ENCODE data around the gene FGF8.

The FGF8 gene

DNA sequence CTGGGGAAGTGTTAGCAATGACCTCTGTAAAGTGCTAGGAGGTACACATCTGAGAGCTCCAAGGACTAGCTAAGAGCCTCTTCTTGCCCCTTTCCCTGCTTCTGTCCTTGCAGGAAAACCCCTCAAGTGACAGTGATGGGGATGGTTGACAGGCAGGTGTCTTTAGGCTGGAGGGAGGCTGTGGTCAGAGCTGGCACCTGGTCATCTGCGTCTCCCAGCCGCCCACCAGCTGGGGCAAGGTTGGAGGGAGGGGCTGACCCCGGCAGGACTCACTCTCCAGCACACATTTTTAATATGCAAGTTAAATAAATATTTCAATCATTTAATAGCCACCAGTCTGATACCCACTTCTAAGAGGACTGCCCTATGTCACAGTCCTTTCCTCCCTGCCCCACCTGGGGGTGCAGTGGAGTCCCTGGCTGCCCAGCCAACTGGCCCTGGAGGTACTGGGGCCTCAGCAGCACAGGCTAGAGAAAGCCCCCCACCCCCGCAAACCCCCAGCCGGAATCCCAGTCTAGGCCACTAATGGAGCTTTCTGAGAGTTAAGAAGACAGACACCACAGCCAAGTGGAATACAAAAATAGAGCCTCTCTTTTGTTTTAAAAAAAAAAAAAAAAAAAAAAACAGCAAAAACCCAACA lies 6.3 kb downstream of the FGF8 start:
- no peak overlapping the region for H3K9ac ChIP-seq (ENCODE audit: low read depth in 1 of 2, low read length in 2 of 2)
- H3K4me1 ChIP-seq (ENCODE audit: control insufficient read depth in 2 of 2, insufficient read depth in 2 of 2, low read length in 2 of 2) = no peaks in the 10 kb centered on the region
- H3K27me3 ChIP-seq (ENCODE audit: control insufficient read depth in 2 of 2, insufficient read depth in 2 of 2, low read length in 2 of 2) = peaks cover 41 to 58% of the 10 kb centered on the region in 2 donors
- H3K36me3 ChIP-seq (ENCODE audit: control insufficient read depth in 2 of 2, insufficient read depth in 2 of 2, low read length in 2 of 2) = no peaks in the 10 kb centered on the region
- no peaks in the 10 kb centered on the region for H3K9me3 ChIP-seq (ENCODE audit: control insufficient read depth in 2 of 2, low read length in 2 of 2)
- no peak overlapping the region for H3K27ac ChIP-seq (ENCODE audit: low read depth in 2 of 2, low read length in 2 of 2)
- H3K4me3 ChIP-seq (ENCODE audit: low read length in 2 of 2) = no peak overlapping the region

- no peaks in the 10 kb centered on the region for H3K36me3 ChIP-seq (ENCODE audit: control insufficient read depth in 2 of 2, insufficient read depth in 2 of 2, low read length in 2 of 2)
- H3K27me3 ChIP-seq (ENCODE audit: control insufficient read depth in 2 of 2, insufficient read depth in 2 of 2, low read length in 2 of 2) = peaks cover 36 to 50% of the 10 kb centered on the region in 2 donors
- H3K27ac ChIP-seq (ENCODE audit: low read depth in 2 of 2, low read length in 2 of 2) = no peak overlapping the region
- H3K9ac ChIP-seq (ENCODE audit: low read depth in 1 of 2, low read length in 2 of 2) = no peak overlapping the region
- no peaks in the 10 kb centered on the region for H3K4me1 ChIP-seq (ENCODE audit: control insufficient read depth in 2 of 2, insufficient read depth in 2 of 2, low read length in 2 of 2)
- no peak overlapping the region for H3K4me3 ChIP-seq (ENCODE audit: low read length in 2 of 2)
- H3K9me3 ChIP-seq (ENCODE audit: control insufficient read depth in 2 of 2, low read length in 2 of 2) = no peaks in the 10 kb centered on the region
Measured at GRCh38 chr10:101768791-101769170, 7.1 kb downstream of the FGF8 start.

DNA sequence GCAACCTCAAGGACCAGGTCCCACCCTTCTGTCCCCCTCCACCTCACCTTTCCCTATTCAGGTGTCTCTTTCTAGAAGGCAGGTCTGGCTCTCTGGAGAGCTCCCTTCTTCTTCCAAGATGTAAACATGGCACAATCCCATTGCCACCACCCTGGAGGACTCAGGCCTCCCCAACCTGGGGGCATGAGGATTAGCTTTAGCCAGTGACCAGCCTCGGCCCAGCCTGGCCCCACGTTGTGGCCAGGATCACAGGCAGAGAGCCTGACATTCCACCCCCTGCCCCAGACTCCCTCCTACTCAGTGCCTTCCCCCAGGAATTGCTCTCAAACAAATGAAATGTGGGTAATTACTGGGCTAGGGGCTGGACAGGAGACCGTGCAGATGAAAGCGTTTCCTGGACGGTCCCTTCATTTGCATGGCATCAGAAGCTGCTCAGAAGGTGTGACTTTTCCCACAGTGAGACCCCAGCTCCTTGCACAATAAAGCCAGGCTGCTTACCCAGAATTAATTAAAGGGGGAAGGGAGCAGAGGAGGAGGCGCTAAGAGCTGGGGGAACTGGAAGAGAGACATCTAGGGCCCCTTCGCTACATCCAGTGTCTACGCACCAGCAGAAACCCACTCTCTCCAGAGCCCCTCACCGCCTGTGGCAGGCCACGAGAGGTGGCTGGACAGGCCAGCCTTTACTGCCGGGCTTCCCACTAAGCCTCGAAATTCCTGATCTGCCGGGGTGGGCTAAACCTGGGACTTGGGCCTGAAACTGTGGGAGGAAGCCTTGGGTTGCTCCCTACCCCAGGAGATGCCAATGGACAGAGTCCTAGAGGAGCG lies 7.7 kb downstream of the FGF8 start:
- peaks cover 35 to 44% of the 10 kb centered on the region in 2 donors for H3K27me3 ChIP-seq (ENCODE audit: control insufficient read depth in 2 of 2, insufficient read depth in 2 of 2, low read length in 2 of 2)
- no peak overlapping the region for H3K4me3 ChIP-seq (ENCODE audit: low read length in 2 of 2)
- H3K9ac ChIP-seq (ENCODE audit: low read depth in 1 of 2, low read length in 2 of 2) = no peak overlapping the region
- no peaks in the 10 kb centered on the region for H3K36me3 ChIP-seq (ENCODE audit: control insufficient read depth in 2 of 2, insufficient read depth in 2 of 2, low read length in 2 of 2)
- H3K9me3 ChIP-seq (ENCODE audit: control insufficient read depth in 2 of 2, low read length in 2 of 2) = no peaks in the 10 kb centered on the region
- H3K4me1 ChIP-seq (ENCODE audit: control insufficient read depth in 2 of 2, insufficient read depth in 2 of 2, low read length in 2 of 2) = no peaks in the 10 kb centered on the region
- no peak overlapping the region for H3K27ac ChIP-seq (ENCODE audit: low read depth in 2 of 2, low read length in 2 of 2)

DNA sequence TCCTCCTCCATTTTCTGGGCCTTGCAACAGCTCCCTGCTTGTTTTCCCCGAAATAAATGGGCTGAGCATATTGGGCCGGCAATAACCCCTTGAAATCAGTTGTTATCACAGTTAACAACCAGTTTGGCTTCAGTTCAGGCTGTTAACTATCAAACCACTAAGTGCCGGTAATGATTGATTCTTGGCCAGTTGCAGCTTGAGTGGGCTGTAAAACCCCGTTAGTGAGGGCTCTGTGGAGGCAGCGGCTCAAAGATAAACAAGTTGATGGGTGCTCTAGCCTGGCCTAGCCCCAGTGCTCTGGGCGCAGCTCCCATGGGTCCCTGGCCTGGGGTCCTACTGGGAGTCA lies 8.3 kb downstream of the FGF8 start:
- Histone ChIP-seq H3K9ac (ENCODE audit: low read depth in 1 of 2, low read length in 2 of 2) (no peak overlapping the region), H3K4me3 (ENCODE audit: low read length in 2 of 2) (no peak overlapping the region), H3K4me1 (ENCODE audit: control insufficient read depth in 2 of 2, insufficient read depth in 2 of 2, low read length in 2 of 2) (no peaks in the 10 kb centered on the region), H3K9me3 (ENCODE audit: control insufficient read depth in 2 of 2, low read length in 2 of 2) (no peaks in the 10 kb centered on the region), H3K27me3 (ENCODE audit: control insufficient read depth in 2 of 2, insufficient read depth in 2 of 2, low read length in 2 of 2) (peaks cover 29 to 39% of the 10 kb centered on the region in 2 donors), H3K36me3 (ENCODE audit: control insufficient read depth in 2 of 2, insufficient read depth in 2 of 2, low read length in 2 of 2) (no peaks in the 10 kb centered on the region), H3K27ac (ENCODE audit: low read depth in 2 of 2, low read length in 2 of 2) (no peak overlapping the region)

DNA sequence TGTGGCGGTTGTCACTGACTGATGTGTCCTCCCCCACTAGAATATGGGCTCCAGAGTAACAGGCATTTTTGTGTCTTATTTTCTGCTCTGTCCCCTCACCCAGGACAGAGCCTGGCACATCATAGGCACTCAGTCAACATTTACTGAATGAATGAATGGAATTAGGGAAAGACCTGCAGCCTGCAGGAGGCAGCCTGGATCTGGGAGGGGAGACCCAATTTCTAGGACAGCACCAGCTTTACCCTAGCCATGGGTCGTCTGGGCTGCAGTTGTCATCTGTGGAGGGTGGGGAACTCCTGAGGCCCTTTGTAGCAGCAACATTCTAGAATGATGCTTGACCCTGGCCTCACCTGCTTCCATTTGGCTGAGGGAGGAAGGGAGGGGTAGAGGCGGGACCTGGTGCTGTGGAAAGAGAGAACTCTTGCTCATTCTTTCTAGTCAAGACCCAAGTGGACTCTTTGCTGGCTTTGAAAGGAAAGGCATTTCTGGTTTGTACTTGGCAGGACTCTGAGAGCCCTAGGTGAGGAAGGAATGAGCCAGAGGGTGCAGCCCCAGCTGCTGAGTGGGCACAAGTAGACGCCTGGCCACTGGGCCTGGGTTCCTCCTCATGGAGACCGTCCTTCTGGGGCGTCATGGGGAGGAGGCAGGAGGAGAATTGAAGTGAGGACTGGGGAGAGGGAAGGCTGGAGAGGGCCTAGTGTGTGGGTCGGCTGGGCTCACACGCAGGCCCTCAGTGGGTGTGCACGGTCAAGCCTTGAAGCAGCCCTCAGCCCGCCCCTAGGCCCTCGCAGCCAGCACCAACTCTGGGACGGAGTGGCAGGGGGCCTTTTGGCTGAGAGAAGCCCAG lies 8.9 kb downstream of the FGF8 start:
- Histone ChIP-seq H3K9ac (ENCODE audit: low read depth in 1 of 2, low read length in 2 of 2) (no peak overlapping the region), H3K9me3 (ENCODE audit: control insufficient read depth in 2 of 2, low read length in 2 of 2) (no peaks in the 10 kb centered on the region), H3K36me3 (ENCODE audit: control insufficient read depth in 2 of 2, insufficient read depth in 2 of 2, low read length in 2 of 2) (no peaks in the 10 kb centered on the region), H3K4me3 (ENCODE audit: low read length in 2 of 2) (no peak overlapping the region), H3K4me1 (ENCODE audit: control insufficient read depth in 2 of 2, insufficient read depth in 2 of 2, low read length in 2 of 2) (no peaks in the 10 kb centered on the region), H3K27me3 (ENCODE audit: control insufficient read depth in 2 of 2, insufficient read depth in 2 of 2, low read length in 2 of 2) (peaks cover 23 to 33% of the 10 kb centered on the region in 2 donors), H3K27ac (ENCODE audit: low read depth in 2 of 2, low read length in 2 of 2) (no peak overlapping the region)

GRCh38 chr10:101766306-101766705 lies 9.6 kb downstream of the FGF8 start:
- H3K4me1 ChIP-seq (ENCODE audit: control insufficient read depth in 2 of 2, insufficient read depth in 2 of 2, low read length in 2 of 2) = no peaks in the 10 kb centered on the region
- no peak overlapping the region for H3K9ac ChIP-seq (ENCODE audit: low read depth in 1 of 2, low read length in 2 of 2)
- H3K27me3 ChIP-seq (ENCODE audit: control insufficient read depth in 2 of 2, insufficient read depth in 2 of 2, low read length in 2 of 2) = peaks cover 16 to 30% of the 10 kb centered on the region in 2 donors
- no peak overlapping the region for H3K4me3 ChIP-seq (ENCODE audit: low read length in 2 of 2)
- no peaks in the 10 kb centered on the region for H3K36me3 ChIP-seq (ENCODE audit: control insufficient read depth in 2 of 2, insufficient read depth in 2 of 2, low read length in 2 of 2)
- H3K27ac ChIP-seq (ENCODE audit: low read depth in 2 of 2, low read length in 2 of 2) = no peak overlapping the region
- H3K9me3 ChIP-seq (ENCODE audit: control insufficient read depth in 2 of 2, low read length in 2 of 2) = no peaks in the 10 kb centered on the region

- H3K27me3 ChIP-seq (ENCODE audit: control insufficient read depth in 2 of 2, insufficient read depth in 2 of 2, low read length in 2 of 2) = peaks cover 18 to 23% of the 10 kb centered on the region in 2 donors
- H3K27ac ChIP-seq (ENCODE audit: low read depth in 2 of 2, low read length in 2 of 2) = no peak overlapping the region
- no peak overlapping the region for H3K9ac ChIP-seq (ENCODE audit: low read depth in 1 of 2, low read length in 2 of 2)
- H3K4me1 ChIP-seq (ENCODE audit: control insufficient read depth in 2 of 2, insufficient read depth in 2 of 2, low read length in 2 of 2) = no peaks in the 10 kb centered on the region
- no peak overlapping the region for H3K4me3 ChIP-seq (ENCODE audit: low read length in 2 of 2)
- no peaks in the 10 kb centered on the region for H3K36me3 ChIP-seq (ENCODE audit: control insufficient read depth in 2 of 2, insufficient read depth in 2 of 2, low read length in 2 of 2)
- no peaks in the 10 kb centered on the region for H3K9me3 ChIP-seq (ENCODE audit: control insufficient read depth in 2 of 2, low read length in 2 of 2)
Measured at GRCh38 chr10:101763141-101763846, 12.6 kb downstream of the FGF8 start.

DNA sequence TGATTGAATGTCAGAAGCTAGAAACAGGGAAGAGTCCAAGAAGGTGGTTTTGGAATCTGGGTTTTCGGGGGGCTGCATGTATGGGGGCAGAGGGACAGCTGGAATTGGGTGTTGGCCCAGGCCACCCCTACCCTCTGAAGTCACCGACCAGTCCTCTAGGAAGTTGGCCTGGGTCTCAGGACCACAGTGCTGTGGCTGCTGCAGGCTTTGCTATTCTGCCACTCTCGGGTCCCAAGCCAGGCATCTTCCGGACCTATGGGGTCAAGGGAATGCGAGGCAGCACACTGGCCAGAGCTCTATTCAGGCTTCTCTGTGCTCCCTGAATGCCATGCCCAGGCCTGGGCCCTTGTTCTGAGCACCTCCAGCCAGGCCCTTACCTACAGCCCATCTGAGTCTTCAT lies 13.2 kb downstream of the FGF8 start:
- H3K27me3 ChIP-seq (ENCODE audit: control insufficient read depth in 2 of 2, insufficient read depth in 2 of 2, low read length in 2 of 2) = peaks cover 15 to 20% of the 10 kb centered on the region in 2 donors
- no peak overlapping the region for H3K4me3 ChIP-seq (ENCODE audit: low read length in 2 of 2)

GRCh38 chr10:101761226-101761625 lies 14.7 kb downstream of the FGF8 start:
- no peaks in the 10 kb centered on the region for H3K9me3 ChIP-seq (ENCODE audit: control insufficient read depth in 2 of 2, low read length in 2 of 2)

More for the DNA sequence above, 13.2 kb downstream of the FGF8 start:
- no peak overlapping the region for H3K27ac ChIP-seq (ENCODE audit: low read depth in 2 of 2, low read length in 2 of 2)
- H3K9ac ChIP-seq (ENCODE audit: low read depth in 1 of 2, low read length in 2 of 2) = no peak overlapping the region
- no peaks in the 10 kb centered on the region for H3K9me3 ChIP-seq (ENCODE audit: control insufficient read depth in 2 of 2, low read length in 2 of 2)
- no peaks in the 10 kb centered on the region for H3K36me3 ChIP-seq (ENCODE audit: control insufficient read depth in 2 of 2, insufficient read depth in 2 of 2, low read length in 2 of 2)
- H3K4me1 ChIP-seq (ENCODE audit: control insufficient read depth in 2 of 2, insufficient read depth in 2 of 2, low read length in 2 of 2) = no peaks in the 10 kb centered on the region

More at GRCh38 chr10:101761226-101761625, 14.7 kb downstream of the FGF8 start:
- Histone ChIP-seq H3K27me3 (ENCODE audit: control insufficient read depth in 2 of 2, insufficient read depth in 2 of 2, low read length in 2 of 2) (peaks cover 14 to 16% of the 10 kb centered on the region in 2 donors), H3K9ac (ENCODE audit: low read depth in 1 of 2, low read length in 2 of 2) (no peak overlapping the region), H3K36me3 (ENCODE audit: control insufficient read depth in 2 of 2, insufficient read depth in 2 of 2, low read length in 2 of 2) (no peaks in the 10 kb centered on the region), H3K4me3 (ENCODE audit: low read length in 2 of 2) (no peak overlapping the region), H3K4me1 (ENCODE audit: control insufficient read depth in 2 of 2, insufficient read depth in 2 of 2, low read length in 2 of 2) (no peaks in the 10 kb centered on the region), H3K27ac (ENCODE audit: low read depth in 2 of 2, low read length in 2 of 2) (no peak overlapping the region)

Data from mucosa of rectum (tissue), 2 donors.